HG03521 (cell line): ENCODE measurements around the gene ZNG1A.
"Not testable (repeated sequence)": the region's sequence is repeated elsewhere in the genome, so short reads cannot be mapped to it uniquely, and the experiment has no call there.

Source experiments
- ATAC-seq: cut with Tn5 transposase; IDR thresholded peaks from one replicate; pipeline ENCODE4 v1.9.1; 2021; ENCODE audit warnings: mild to moderate bottlenecking, moderate library complexity; ENCODE audit not compliant: unreplicated experiment

Gene ZNG1A

GRCh38 chr9:99867-100266 is 79.0 kb downstream of the ZNG1A start:
- not testable (repeated sequence) for ATAC-seq

GRCh38 chr9:98775-99174 is 80.1 kb downstream of the ZNG1A start:
- not testable (repeated sequence) for ATAC-seq

GRCh38 chr9:94992-95391 is 83.9 kb downstream of the ZNG1A start:
- not testable (repeated sequence) for ATAC-seq

- not testable (repeated sequence) for ATAC-seq
Observed at GRCh38 chr9:94323-94722, 84.5 kb downstream of the ZNG1A start.

GRCh38 chr9:93909-94308 is 84.9 kb downstream of the ZNG1A start:
- not testable (repeated sequence) for ATAC-seq

GRCh38 chr9:90851-91250 is 88.0 kb downstream of the ZNG1A start:
- not testable (repeated sequence) for ATAC-seq

- not testable (repeated sequence) for ATAC-seq
Observed at GRCh38 chr9:88396-89037, 90.3 kb downstream of the ZNG1A start.

GRCh38 chr9:87860-88259 is 91.0 kb downstream of the ZNG1A start:
- not testable (repeated sequence) for ATAC-seq

- ATAC-seq = not testable (repeated sequence)
Observed at GRCh38 chr9:87105-87504, 91.8 kb downstream of the ZNG1A start.

GRCh38 chr9:86697-87096 is 92.2 kb downstream of the ZNG1A start:
- not testable (repeated sequence) for ATAC-seq

- ATAC-seq = not testable (repeated sequence)
Observed at GRCh38 chr9:82932-83689, 95.7 kb downstream of the ZNG1A start.

- not testable (repeated sequence) for ATAC-seq
Observed at GRCh38 chr9:78333-78732, 100.5 kb downstream of the ZNG1A start.

GRCh38 chr9:76389-76788 is 102.5 kb downstream of the ZNG1A start:
- not testable (repeated sequence) for ATAC-seq

- ATAC-seq = not testable (repeated sequence)
Observed at GRCh38 chr9:73900-74525, 104.8 kb downstream of the ZNG1A start.

- not testable (repeated sequence) for ATAC-seq
Observed at GRCh38 chr9:73076-73899, 105.6 kb downstream of the ZNG1A start.
